BLaER1 (cell line): Measurements from ENCODE around the gene CLSTN1.

Experiments used
- H3K27ac ChIP-seq: shearing (Covaris generic); formaldehyde crosslinking; 2 replicates; pipeline ENCODE4 v1.8.1; 2022
- H3K27me3 ChIP-seq: shearing (Covaris generic); formaldehyde crosslinking; 2 replicates; pipeline ENCODE4 v1.8.1; 2022
- H3K36me3 ChIP-seq: shearing (Covaris generic); formaldehyde crosslinking; 2 replicates; pipeline ENCODE4 v1.8.1; 2022
- H3K4me1 ChIP-seq: shearing (Covaris generic); formaldehyde crosslinking; 2 replicates; pipeline ENCODE4 v1.8.1; 2022
- H3K4me2 ChIP-seq: shearing (Covaris generic); formaldehyde crosslinking; 2 replicates; pipeline ENCODE4 v1.8.1; 2022
- H3K4me3 ChIP-seq: shearing (Covaris generic); formaldehyde crosslinking; 2 replicates; pipeline ENCODE4 v1.8.1; 2022
- H3K9ac ChIP-seq: shearing (Covaris generic); formaldehyde crosslinking; 2 replicates; pipeline ENCODE4 v1.8.1; 2022
- H3K9me3 ChIP-seq: shearing (Covaris generic); formaldehyde crosslinking; 2 replicates; pipeline ENCODE4 v1.8.1; 2022
- H4K20me1 ChIP-seq: shearing (Covaris generic); formaldehyde crosslinking; 2 replicates; pipeline ENCODE4 v1.8.1; 2022
- Cebpa-rat ChIP-seq: shearing (Covaris generic); IDR thresholded peaks from 2 replicates; pipeline ENCODE4 v1.8.1; 2022

Gene CLSTN1

GRCh38 chr1:9728451-9729295, 95.1 kb downstream of the CLSTN1 start:
- H3K36me3 ChIP-seq = peaks cover 98% of the 10 kb centered on the region
- peak overlapping the region; percentile 33 for H3K4me2 ChIP-seq
- peaks cover 7% of the 10 kb centered on the region; the same call in 1 of the 2 replicates for H3K9me3 ChIP-seq
- no peak overlapping the region for H3K4me3 ChIP-seq
- peak overlapping the region; percentile 10 for H3K9ac ChIP-seq
- H4K20me1 ChIP-seq = peaks cover 84% of the 10 kb centered on the region
- no peak for TF ChIP-seq Cebpa-rat
- H3K27ac ChIP-seq = peak overlapping the region; percentile 52
- H3K27me3 ChIP-seq = no peaks in the 10 kb centered on the region
- H3K4me1 ChIP-seq = peaks cover 98% of the 10 kb centered on the region

DNA sequence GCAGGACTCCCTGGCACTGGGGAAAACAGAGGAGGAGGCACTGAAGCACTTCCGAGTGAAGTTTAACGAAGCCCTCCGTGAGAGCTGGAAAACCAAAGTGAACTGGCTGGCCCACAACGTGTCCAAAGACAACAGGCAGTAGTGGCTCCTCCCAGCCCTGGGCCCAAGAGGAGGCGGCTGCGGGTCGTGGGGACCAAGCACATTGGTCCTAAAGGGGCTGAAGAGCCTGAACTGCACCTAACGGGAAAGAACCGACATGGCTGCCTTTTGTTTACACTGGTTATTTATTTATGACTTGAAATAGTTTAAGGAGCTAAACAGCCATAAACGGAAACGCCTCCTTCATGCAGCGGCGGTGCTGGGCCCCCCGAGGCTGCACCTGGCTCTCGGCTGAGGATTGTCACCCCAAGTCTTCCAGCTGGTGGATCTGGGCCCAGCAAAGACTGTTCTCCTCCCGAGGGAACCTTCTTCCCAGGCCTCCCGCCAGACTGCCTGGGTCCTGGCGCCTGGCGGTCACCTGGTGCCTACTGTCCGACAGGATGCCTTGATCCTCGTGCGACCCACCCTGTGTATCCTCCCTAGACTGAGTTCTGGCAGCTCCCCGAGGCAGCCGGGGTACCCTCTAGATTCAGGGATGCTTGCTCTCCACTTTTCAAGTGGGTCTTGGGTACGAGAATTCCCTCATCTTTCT, 96.7 kb downstream of the CLSTN1 start:
- Histone ChIP-seq H3K9me3 (peaks cover 16% of the 10 kb centered on the region), H3K27ac (peak overlapping the region; percentile 68), H3K27me3 (no peaks in the 10 kb centered on the region), H4K20me1 (peaks cover 72% of the 10 kb centered on the region), H3K36me3 (peaks cover 98% of the 10 kb centered on the region), H3K4me1 (peaks cover 84% of the 10 kb centered on the region), H3K4me2 (peak overlapping the region; percentile 78), H3K9ac (peak overlapping the region; percentile 44; the same call in 1 of the 2 replicates), H3K4me3 (0 out of 2 replicates have a peak overlapping the region, but pooled peaks have one; percentile 6)
- no peak for TF ChIP-seq Cebpa-rat

DNA sequence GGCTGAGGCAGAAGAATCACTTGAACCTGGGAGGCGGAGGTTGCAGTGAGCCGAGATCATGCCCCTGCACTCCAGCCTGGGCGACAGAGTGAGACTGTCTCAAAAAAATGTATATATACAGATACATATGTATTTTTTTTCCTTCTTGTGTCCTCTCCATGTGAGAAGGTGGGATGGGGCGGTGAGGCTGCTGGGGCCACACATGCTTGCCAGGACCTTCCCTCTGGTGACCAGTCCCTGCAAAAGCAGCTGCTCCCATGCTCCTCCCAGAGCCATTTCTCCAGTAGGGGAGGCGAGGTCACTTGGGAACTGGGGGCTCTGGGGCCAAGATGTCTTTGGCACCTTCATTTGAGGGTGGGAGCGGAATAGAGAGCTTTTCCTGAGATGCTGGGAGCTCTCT, 97.4 kb downstream of the CLSTN1 start:
- peaks cover 98% of the 10 kb centered on the region for H3K36me3 ChIP-seq
- peak overlapping the region; percentile 68 for H3K27ac ChIP-seq
- peak overlapping the region; percentile 6; the same call in 1 of the 2 replicates for H3K4me3 ChIP-seq
- peak overlapping the region; percentile 44; the same call in 1 of the 2 replicates for H3K9ac ChIP-seq
- H3K4me1 ChIP-seq = peaks cover 81% of the 10 kb centered on the region
- no peak for TF ChIP-seq Cebpa-rat
- peaks cover 66% of the 10 kb centered on the region for H4K20me1 ChIP-seq
- peak overlapping the region; percentile 78 for H3K4me2 ChIP-seq
- H3K27me3 ChIP-seq = no peaks in the 10 kb centered on the region
- peaks cover 17% of the 10 kb centered on the region for H3K9me3 ChIP-seq

DNA sequence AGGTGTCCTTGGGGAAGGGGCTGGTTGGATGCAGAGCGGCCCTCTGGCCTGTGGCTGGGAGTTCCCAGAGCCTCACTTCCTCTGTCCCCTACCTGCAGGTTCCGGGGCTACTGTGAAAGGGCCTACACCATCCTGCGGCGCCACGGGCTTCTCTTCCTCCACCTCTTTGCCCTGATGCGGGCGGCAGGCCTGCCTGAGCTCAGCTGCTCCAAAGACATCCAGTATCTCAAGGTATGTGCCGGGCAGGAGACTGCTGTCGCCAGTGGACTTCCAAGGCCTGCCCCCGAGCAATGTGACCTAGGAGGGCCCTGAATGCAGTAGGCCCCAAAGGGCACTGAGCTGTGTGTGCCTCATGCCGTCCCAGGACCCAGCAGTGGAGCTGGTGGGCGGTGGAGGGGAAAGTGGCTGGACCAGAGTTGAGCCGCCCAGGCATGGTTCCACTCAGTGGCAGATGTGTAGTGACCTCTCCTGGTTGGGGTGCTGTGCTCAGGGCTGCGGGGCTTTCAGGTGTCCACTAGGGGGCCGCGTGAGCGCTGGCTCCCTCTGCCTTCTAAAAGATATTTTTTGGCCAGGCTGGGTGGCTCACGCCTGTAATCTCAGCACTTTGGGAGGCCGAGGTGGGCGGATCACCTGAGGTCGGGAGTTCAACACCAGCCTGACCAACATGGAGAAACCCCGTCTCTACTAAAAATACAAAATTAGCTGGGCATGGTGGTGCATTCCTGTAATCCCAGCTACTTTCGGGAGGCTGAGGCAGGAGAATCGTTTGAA, 98.9 kb downstream of the CLSTN1 start:
- peaks cover 98% of the 10 kb centered on the region for H3K36me3 ChIP-seq
- no peak overlapping the region for H3K4me3 ChIP-seq
- no peak overlapping the region for H3K9ac ChIP-seq
- H4K20me1 ChIP-seq = peaks cover 59% of the 10 kb centered on the region
- H3K9me3 ChIP-seq = peaks cover 17% of the 10 kb centered on the region
- TF ChIP-seq Cebpa-rat = no peak
- peaks cover 80% of the 10 kb centered on the region for H3K4me1 ChIP-seq
- H3K27ac ChIP-seq = 0 out of 2 replicates have a peak overlapping the region, but pooled peaks have one; percentile 18
- no peaks in the 10 kb centered on the region for H3K27me3 ChIP-seq
- H3K4me2 ChIP-seq = peak overlapping the region; percentile 78

DNA sequence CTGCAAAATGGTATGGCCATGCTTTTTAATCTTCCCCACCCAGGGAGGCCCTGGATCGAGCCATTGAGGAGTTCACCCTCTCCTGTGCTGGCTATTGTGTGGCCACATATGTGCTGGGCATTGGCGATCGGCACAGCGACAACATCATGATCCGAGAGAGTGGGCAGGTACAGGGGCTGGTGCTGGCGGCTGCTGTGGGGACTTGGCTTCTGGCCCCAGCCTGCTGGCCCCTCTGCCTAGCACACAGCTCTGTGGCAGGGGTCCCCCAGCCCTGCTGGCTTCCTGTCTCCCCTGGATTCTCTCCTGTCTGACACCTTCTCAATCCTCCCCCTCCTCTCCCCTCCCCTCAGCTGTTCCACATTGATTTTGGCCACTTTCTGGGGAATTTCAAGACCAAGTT, 99.8 kb downstream of the CLSTN1 start:
- peaks cover 99% of the 10 kb centered on the region for H3K36me3 ChIP-seq
- no peak overlapping the region for H3K27ac ChIP-seq
- H3K4me1 ChIP-seq = peaks cover 82% of the 10 kb centered on the region
- H3K27me3 ChIP-seq = no peaks in the 10 kb centered on the region
- H3K9ac ChIP-seq = no peak overlapping the region
- H3K4me2 ChIP-seq = peak overlapping the region; percentile 78; the same call in 1 of the 2 replicates
- no peak for TF ChIP-seq Cebpa-rat
- no peak overlapping the region for H3K4me3 ChIP-seq
- H4K20me1 ChIP-seq = peaks cover 58% of the 10 kb centered on the region
- peaks cover 17% of the 10 kb centered on the region for H3K9me3 ChIP-seq

DNA sequence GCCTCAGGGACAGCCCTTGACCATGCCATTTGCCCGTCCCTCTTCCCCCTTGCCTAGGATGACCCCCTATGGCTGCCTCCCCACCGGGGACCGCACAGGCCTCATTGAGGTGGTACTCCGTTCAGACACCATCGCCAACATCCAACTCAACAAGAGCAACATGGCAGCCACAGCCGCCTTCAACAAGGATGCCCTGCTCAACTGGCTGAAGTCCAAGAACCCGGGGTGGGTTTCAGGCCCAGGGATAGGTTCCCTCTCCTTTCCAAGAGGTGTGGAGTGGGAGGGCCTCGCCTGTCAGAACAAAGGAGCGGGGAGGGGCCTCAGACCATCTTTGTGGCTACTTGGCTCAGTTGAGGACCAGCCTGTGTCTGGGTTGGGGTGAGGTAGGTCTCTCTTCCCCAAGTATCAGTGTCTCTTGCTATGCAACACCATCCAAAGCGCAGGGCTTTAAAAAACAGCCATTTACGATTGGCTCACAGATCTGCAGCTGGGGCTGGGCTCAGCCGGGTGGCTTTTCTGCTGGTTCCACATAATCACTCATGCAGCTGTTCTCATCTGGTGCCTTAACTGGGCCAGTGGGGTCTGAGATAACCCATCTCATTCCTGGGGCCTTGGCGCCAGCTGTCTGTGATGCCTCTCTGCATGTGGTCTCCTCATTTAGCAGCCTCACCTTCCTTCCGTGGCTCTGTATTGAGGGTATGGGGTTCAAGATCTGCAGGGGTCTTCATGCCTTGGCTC, 100.5 kb downstream of the CLSTN1 start:
- Histone ChIP-seq H3K9me3 (peaks cover 17% of the 10 kb centered on the region), H3K4me1 (peaks cover 82% of the 10 kb centered on the region), H3K27ac (no peak overlapping the region), H3K27me3 (no peaks in the 10 kb centered on the region), H3K9ac (no peak overlapping the region), H4K20me1 (peaks cover 58% of the 10 kb centered on the region), H3K4me3 (no peak overlapping the region), H3K4me2 (no peak overlapping the region), H3K36me3 (peaks cover 99% of the 10 kb centered on the region)
- no peak for TF ChIP-seq Cebpa-rat

DNA sequence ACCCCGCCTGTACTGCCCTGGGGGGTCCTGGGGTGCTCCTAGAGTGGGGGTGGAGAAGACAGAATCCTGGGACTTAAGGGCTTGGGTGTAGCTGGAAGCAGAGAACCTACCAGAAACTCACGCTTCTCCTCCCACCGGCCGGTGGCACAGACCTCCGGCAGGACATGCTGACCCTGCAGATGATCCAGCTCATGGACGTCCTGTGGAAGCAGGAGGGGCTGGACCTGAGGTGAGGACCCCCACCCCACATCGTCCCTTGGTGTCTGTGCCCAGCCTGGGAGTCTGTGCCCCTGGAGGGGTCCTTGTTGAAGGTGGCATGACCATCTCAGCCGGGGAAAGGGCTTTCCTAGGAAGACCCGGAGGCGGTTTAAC, 101.4 kb downstream of the CLSTN1 start:
- H3K4me2 ChIP-seq = no peak overlapping the region
- peaks cover 56% of the 10 kb centered on the region for H4K20me1 ChIP-seq
- peaks cover 17% of the 10 kb centered on the region for H3K9me3 ChIP-seq
- no peak overlapping the region for H3K27ac ChIP-seq
- H3K36me3 ChIP-seq = peaks cover 93% of the 10 kb centered on the region
- H3K27me3 ChIP-seq = no peaks in the 10 kb centered on the region
- no peak overlapping the region for H3K4me3 ChIP-seq
- peaks cover 82% of the 10 kb centered on the region for H3K4me1 ChIP-seq
- TF ChIP-seq Cebpa-rat = no peak
- no peak overlapping the region for H3K9ac ChIP-seq

DNA sequence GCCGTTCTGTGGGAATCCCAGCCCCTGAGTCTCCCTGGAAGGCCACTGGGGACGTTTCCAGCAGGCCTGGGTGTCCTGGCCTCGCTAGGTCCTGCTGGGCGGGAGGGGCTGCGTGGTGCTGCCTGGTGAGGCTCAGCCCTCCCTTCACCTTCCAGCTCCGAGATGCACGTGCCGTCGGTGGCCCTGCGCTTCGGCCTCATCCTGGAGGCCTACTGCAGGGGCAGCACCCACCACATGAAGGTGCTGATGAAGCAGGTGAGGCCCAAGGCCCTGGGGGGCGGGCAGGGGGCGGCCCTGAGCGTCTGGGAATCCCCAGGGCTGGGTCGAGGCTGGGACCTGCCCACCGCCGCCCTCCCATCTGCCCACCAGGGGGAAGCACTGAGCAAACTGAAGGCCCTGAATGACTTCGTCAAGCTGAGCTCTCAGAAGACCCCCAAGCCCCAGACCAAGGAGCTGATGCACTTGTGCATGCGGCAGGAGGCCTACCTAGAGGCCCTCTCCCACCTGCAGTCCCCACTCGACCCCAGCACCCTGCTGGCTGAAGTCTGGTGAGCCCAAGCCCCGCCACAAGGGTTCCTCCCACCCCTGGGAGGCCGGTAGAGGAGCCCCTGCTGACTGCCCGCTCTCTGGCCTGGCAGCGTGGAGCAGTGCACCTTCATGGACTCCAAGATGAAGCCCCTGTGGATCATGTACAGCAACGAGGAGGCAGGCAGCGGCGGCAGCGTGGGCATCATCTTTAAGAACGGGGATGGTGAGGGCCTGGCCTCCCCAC, 102.0 kb downstream of the CLSTN1 start:
- TF ChIP-seq Cebpa-rat = no peak
- peaks cover 56% of the 10 kb centered on the region for H4K20me1 ChIP-seq
- no peak overlapping the region for H3K4me3 ChIP-seq
- no peaks in the 10 kb centered on the region for H3K27me3 ChIP-seq
- H3K36me3 ChIP-seq = peaks cover 91% of the 10 kb centered on the region
- H3K4me2 ChIP-seq = no peak overlapping the region
- no peak overlapping the region for H3K9ac ChIP-seq
- H3K27ac ChIP-seq = peak overlapping the region; percentile 51; the same call in 1 of the 2 replicates
- peaks cover 17% of the 10 kb centered on the region for H3K9me3 ChIP-seq
- peaks cover 82% of the 10 kb centered on the region for H3K4me1 ChIP-seq
